ENCODE measurements around the gene PSTK. TPM values are rescaled to one million over a fixed set of nuclear protein-coding genes. Genes with fewer than 3 reads are reported as not detected.

The PSTK gene
- total RNA-seq, 1 donor from 2014 or later: 5.3 TPM

GRCh38 chr10:122962405-122962804, 17.8 kb upstream of the PSTK start:
- Mint-ChIP-seq H3K36me3 (ENCODE audit: low read depth) (peaks cover 2% of the 10 kb centered on the region), H3K4me3 (no peak overlapping the region), H3K27ac (no peak overlapping the region), H3K9me3 (peaks cover 16% of the 10 kb centered on the region), H3K4me1 (no peaks in the 10 kb centered on the region), H3K27me3 (peaks cover 7% of the 10 kb centered on the region)
- ChIA-PET CTCF (no interaction called here), POLR2A (no interaction called here)
- intact Hi-C loops (cut with micrococcal nuclease): no loop called here
- ATAC-seq (ENCODE audit: low read depth) (no peak), DNase-seq (no peak)
- TF ChIP-seq CTCF (IDR thresholded peaks at IDR 0.05): no peak

GRCh38 chr10:122966879-122967278, 13.3 kb upstream of the PSTK start:
- ATAC-seq (ENCODE audit: low read depth) (no peak), DNase-seq (no peak)
- intact Hi-C loops (cut with micrococcal nuclease): no loop called here
- peaks cover 2% of the 10 kb centered on the region for H3K36me3 Mint-ChIP-seq (ENCODE audit: low read depth)
- ChIA-PET CTCF (no interaction called here), POLR2A (no interaction called here)
- TF ChIP-seq CTCF (IDR thresholded peaks at IDR 0.05): no peak
- H3K27me3 Mint-ChIP-seq: peaks cover 13% of the 10 kb centered on the region
- H3K4me1 Mint-ChIP-seq: no peaks in the 10 kb centered on the region
- H3K27ac Mint-ChIP-seq: no peak overlapping the region
- H3K4me3 Mint-ChIP-seq: no peak overlapping the region
- H3K9me3 Mint-ChIP-seq: peaks cover 31% of the 10 kb centered on the region

- intact Hi-C loops (cut with micrococcal nuclease): no loop called here
- DNase-seq (no peak), ATAC-seq (ENCODE audit: low read depth) (no peak)
- no peak for TF ChIP-seq CTCF (IDR thresholded peaks at IDR 0.05)
- H3K36me3 Mint-ChIP-seq (ENCODE audit: low read depth): peaks cover 2% of the 10 kb centered on the region
- no peak overlapping the region for H3K4me3 Mint-ChIP-seq
- no peaks in the 10 kb centered on the region for H3K4me1 Mint-ChIP-seq
- peaks cover 31% of the 10 kb centered on the region for H3K9me3 Mint-ChIP-seq
- POLR2A ChIA-PET: no interaction called here
- no peak overlapping the region for H3K27ac Mint-ChIP-seq
- H3K27me3 Mint-ChIP-seq: peaks cover 13% of the 10 kb centered on the region
- CTCF ChIA-PET: no interaction called here
Measured at GRCh38 chr10:122968698-122969097, 11.5 kb upstream of the PSTK start.

- Mint-ChIP-seq H3K9me3 (peaks cover 5% of the 10 kb centered on the region), H3K4me1 (no peaks in the 10 kb centered on the region), H3K36me3 (ENCODE audit: low read depth) (no peaks in the 10 kb centered on the region), H3K4me3 (no peak overlapping the region), H3K27me3 (peaks cover 7% of the 10 kb centered on the region), H3K27ac (no peak overlapping the region)
- TF ChIP-seq CTCF (IDR thresholded peaks at IDR 0.05): no peak
- CTCF ChIA-PET: no interaction called here
- POLR2A ChIA-PET: interaction anchor here (0.5 kb wide), 1 partner anchor 169 kb away, joined by 4 read pairs; no protein-coding TSS in a partner anchor
- intact Hi-C loops (cut with micrococcal nuclease): no loop called here
- ATAC-seq (ENCODE audit: low read depth) (no peak), DNase-seq (no peak)
Measured at GRCh38 chr10:122974023-122974422, 6.2 kb upstream of the PSTK start.

GRCh38 chr10:122974543-122975064, 5.6 kb upstream of the PSTK start:
- ATAC-seq (ENCODE audit: low read depth) (no peak), DNase-seq (no peak)
- H3K36me3 Mint-ChIP-seq (ENCODE audit: low read depth): no peaks in the 10 kb centered on the region
- intact Hi-C loops (cut with micrococcal nuclease): no loop called here
- no peak overlapping the region for H3K27ac Mint-ChIP-seq
- ChIA-PET CTCF (no interaction called here), POLR2A (interaction anchor here (0.5 kb wide), 1 partner anchor 169 kb away, joined by 4 read pairs; no protein-coding TSS in a partner anchor)
- no peak for TF ChIP-seq CTCF (IDR thresholded peaks at IDR 0.05)
- peaks cover 7% of the 10 kb centered on the region for H3K27me3 Mint-ChIP-seq
- H3K4me1 Mint-ChIP-seq: no peaks in the 10 kb centered on the region
- H3K4me3 Mint-ChIP-seq: no peak overlapping the region
- H3K9me3 Mint-ChIP-seq: no peaks in the 10 kb centered on the region

All from activated B cell treated with CpG ODN at 0.5 μM for 24 hours (primary cell).